ENCODE results near the gene FXYD6. TPM values are rescaled to one million over a fixed set of nuclear protein-coding genes. Genes with fewer than 3 reads are reported as not detected.
A peak's percentile ranks its signal among the peaks of the same experiment; 100 is the strongest.
"Not testable (repeated sequence)": the region's sequence is repeated elsewhere in the genome, so short reads cannot be mapped to it uniquely, and the experiment has no call there.

The FXYD6 gene
- total and polyA plus RNA-seq, 7 experiments from 2014 or later = 0.10 to 5.4 (median 0.98) TPM; not detected in 4

DNA sequence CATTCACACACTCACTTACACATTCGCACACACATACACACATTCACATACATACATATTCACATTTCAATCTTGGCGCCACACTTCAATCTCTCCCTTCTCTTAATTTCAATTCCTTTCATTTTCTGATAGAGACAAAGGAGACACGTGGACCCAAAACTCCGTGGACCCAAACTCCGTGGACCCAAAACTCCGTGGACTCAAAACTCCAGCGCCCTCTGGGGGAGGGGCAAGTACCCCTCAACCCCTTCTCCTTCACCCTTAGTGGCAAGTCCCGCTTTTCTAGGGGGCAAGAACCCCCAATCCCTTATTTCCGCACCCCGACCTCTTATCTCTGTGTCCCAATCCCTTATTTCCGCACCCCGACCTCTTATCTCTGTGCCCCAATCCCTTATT lies 66.4 kb downstream of the FXYD6 start:
- peak overlapping the region in 4 of 9 donors; percentile 3 to 34 (median 9) for H3K27ac Mint-ChIP-seq
- intact Hi-C loops (cut with micrococcal nuclease) = loop anchor here in 1 of 2 donors (10.0 kb wide), 1 partner anchor 955 kb away; no protein-coding TSS in a partner anchor
- H3K36me3 Mint-ChIP-seq; H3K27me3 Mint-ChIP-seq; H3K27me3 ChIP-seq (ENCODE audit: control insufficient read depth in 2 of 2, insufficient read depth in 2 of 2, low read length in 2 of 2); ATAC-seq; H3K27ac ChIP-seq (ENCODE audit: low read depth, low read length); H3K9me3 ChIP-seq (ENCODE audit: control insufficient read depth in 2 of 3, low read length in 3 of 3); H3K4me3 ChIP-seq (ENCODE audit: low read length); DNase-seq; H3K9me3 Mint-ChIP-seq; H3K36me3 ChIP-seq (ENCODE audit: control insufficient read depth in 2 of 3, insufficient read depth in 3 of 3, low read length in 3 of 3): not testable (repeated sequence)
- H3K4me1 Mint-ChIP-seq = peaks cover 15 to 39% (median 19%) of the 10 kb centered on the region in 7 donors
- peak overlapping the region in 6 of 10 donors; percentile 2 to 34 (median 7) for H3K4me3 Mint-ChIP-seq
- peaks cover 10 to 13% of the 10 kb centered on the region in 2 donors for H3K4me1 ChIP-seq (ENCODE audit: control insufficient read depth in 2 of 2, insufficient read depth in 2 of 2, low read length in 2 of 2)
- ChIA-PET CTCF (interaction anchor here (0.9 to 7.9 kb wide), 6 partner anchors 8 to 362 kb away, joined by 3 to 189 read pairs (median 21); partner anchors contain the start of gene FXYD2), POLR2A (interaction anchor here (1.7 kb wide), 1 partner anchor 243 kb away, joined by 5 read pairs; no protein-coding TSS in a partner anchor)

DNA sequence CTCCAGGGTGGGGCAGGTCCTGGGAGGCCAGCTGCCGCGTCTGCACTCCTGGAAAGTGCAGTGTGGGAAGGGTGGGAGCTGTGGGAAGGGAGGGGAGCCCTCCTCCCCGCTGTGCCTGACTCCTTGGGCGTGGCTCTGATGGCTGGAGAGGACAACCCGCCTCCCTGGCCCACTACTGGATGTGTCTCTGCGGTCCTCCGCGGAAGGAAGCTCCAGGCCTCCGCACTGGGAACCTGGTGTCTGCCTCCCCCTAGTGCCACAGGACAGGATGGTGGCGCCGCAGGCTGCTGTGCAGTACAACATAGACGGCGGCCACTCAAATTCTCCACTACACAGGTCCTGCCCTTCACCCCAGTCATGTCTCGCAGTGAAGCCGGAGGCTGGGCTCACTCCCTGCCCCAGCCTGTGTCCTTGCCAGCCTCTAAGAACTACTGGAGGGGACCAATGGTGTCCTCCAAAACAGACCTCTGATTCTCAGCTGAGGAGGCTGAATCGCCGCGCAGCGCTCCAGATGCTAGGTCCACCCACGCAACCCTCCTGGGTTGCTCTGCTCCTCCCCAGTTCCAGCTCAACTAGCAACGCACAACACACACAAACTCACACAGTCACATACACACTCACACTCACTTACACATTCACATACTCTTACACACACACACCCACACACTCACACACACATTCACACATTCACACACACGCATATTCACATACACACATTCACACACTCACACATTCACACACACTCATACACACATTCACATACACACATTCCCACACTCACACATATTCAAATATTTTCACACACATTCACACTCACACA lies 67.0 kb downstream of the FXYD6 start:
- Mint-ChIP-seq H3K36me3 (no peaks in the 10 kb centered on the region), H3K4me1 (peaks cover 9 to 33% (median 12%) of the 10 kb centered on the region in 7 donors), H3K27ac (peak overlapping the region in 4 of 9 donors; percentile 1 to 11 (median 5)), H3K27me3 (peaks cover 0 to 3% (median 0%) of the 10 kb centered on the region in 5 donors), H3K9me3 (no peaks in the 10 kb centered on the region), H3K4me3 (peak overlapping the region in 6 of 10 donors; percentile 2 to 34 (median 7))
- Histone ChIP-seq H3K4me3 (ENCODE audit: low read length) (no peak overlapping the region), H3K27ac (ENCODE audit: low read depth, low read length) (no peak overlapping the region), H3K4me1 (ENCODE audit: control insufficient read depth in 2 of 2, insufficient read depth in 2 of 2, low read length in 2 of 2) (peaks cover 4 to 7% of the 10 kb centered on the region in 2 donors), H3K9me3 (ENCODE audit: control insufficient read depth in 2 of 3, low read length in 3 of 3) (no peaks in the 10 kb centered on the region), H3K36me3 (ENCODE audit: control insufficient read depth in 2 of 3, insufficient read depth in 3 of 3, low read length in 3 of 3) (no peaks in the 10 kb centered on the region), H3K27me3 (ENCODE audit: control insufficient read depth in 2 of 2, insufficient read depth in 2 of 2, low read length in 2 of 2) (no peaks in the 10 kb centered on the region)
- CTCF ChIA-PET = interaction anchor here (0.7 to 7.9 kb wide), 12 partner anchors 9 to 498 kb away, joined by 3 to 189 read pairs (median 10); partner anchors contain the start of gene FXYD2
- POLR2A ChIA-PET = interaction anchor here (1.7 to 3.6 kb wide), 2 partner anchors 7 to 243 kb away, joined by 5 to 25 read pairs; no protein-coding TSS in a partner anchor
- DNase-seq = peak in 5 of 9 donors; percentile 25 to 51 (median 38)
- intact Hi-C loops (cut with micrococcal nuclease) = loop anchor here (2.0 to 10.0 kb wide), 2 partner anchors 383 to 955 kb away; no protein-coding TSS in a partner anchor
- ATAC-seq = peak; percentile 81

DNA sequence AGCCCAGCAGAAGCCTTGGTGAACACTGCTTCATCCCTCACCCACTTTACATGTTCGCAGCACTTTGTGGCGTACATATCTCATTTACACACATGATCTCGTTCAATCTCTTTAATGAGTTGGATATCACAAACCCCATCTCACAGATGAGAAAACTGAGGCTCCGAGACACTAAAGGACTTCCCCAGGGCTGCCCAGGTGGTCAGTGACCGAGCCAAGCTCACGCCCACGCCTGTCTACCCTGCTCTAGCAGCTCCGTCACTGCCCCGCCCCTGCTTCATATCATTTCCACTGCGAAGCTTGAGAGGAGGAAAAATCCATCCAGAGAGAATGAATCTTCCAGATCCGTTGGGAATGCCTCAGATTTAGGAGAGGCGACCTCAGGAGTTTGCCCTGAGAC lies 67.7 kb downstream of the FXYD6 start:
- ChIA-PET CTCF (interaction anchor here (0.7 to 7.9 kb wide), 13 partner anchors 8 to 499 kb away, joined by 3 to 189 read pairs (median 13); partner anchors contain the start of gene FXYD2), POLR2A (interaction anchor here (1.7 to 3.6 kb wide), 3 partner anchors 8 to 244 kb away, joined by 5 to 25 read pairs (median 8); no protein-coding TSS in a partner anchor)
- no peaks in the 10 kb centered on the region for H3K36me3 Mint-ChIP-seq
- H3K4me3 ChIP-seq (ENCODE audit: low read length) = no peak overlapping the region
- peaks cover 7 to 27% (median 10%) of the 10 kb centered on the region in 7 donors for H3K4me1 Mint-ChIP-seq
- peaks cover 0 to 4% of the 10 kb centered on the region in 2 donors for H3K4me1 ChIP-seq (ENCODE audit: control insufficient read depth in 2 of 2, insufficient read depth in 2 of 2, low read length in 2 of 2)
- H3K36me3 ChIP-seq (ENCODE audit: control insufficient read depth in 2 of 3, insufficient read depth in 3 of 3, low read length in 3 of 3) = no peaks in the 10 kb centered on the region
- H3K4me3 Mint-ChIP-seq = no peak overlapping the region
- ATAC-seq (no peak), DNase-seq (no peak)
- no peaks in the 10 kb centered on the region for H3K27me3 ChIP-seq (ENCODE audit: control insufficient read depth in 2 of 2, insufficient read depth in 2 of 2, low read length in 2 of 2)
- no peak overlapping the region for H3K27ac ChIP-seq (ENCODE audit: low read depth, low read length)
- peaks cover 0 to 3% (median 0%) of the 10 kb centered on the region in 5 donors for H3K27me3 Mint-ChIP-seq
- H3K27ac Mint-ChIP-seq = no peak overlapping the region
- H3K9me3 ChIP-seq (ENCODE audit: control insufficient read depth in 2 of 3, low read length in 3 of 3) = no peaks in the 10 kb centered on the region
- intact Hi-C loops (cut with micrococcal nuclease) = loop anchor here in 1 of 2 donors (2.0 kb wide), 1 partner anchor 382 kb away; no protein-coding TSS in a partner anchor
- no peaks in the 10 kb centered on the region for H3K9me3 Mint-ChIP-seq

DNA sequence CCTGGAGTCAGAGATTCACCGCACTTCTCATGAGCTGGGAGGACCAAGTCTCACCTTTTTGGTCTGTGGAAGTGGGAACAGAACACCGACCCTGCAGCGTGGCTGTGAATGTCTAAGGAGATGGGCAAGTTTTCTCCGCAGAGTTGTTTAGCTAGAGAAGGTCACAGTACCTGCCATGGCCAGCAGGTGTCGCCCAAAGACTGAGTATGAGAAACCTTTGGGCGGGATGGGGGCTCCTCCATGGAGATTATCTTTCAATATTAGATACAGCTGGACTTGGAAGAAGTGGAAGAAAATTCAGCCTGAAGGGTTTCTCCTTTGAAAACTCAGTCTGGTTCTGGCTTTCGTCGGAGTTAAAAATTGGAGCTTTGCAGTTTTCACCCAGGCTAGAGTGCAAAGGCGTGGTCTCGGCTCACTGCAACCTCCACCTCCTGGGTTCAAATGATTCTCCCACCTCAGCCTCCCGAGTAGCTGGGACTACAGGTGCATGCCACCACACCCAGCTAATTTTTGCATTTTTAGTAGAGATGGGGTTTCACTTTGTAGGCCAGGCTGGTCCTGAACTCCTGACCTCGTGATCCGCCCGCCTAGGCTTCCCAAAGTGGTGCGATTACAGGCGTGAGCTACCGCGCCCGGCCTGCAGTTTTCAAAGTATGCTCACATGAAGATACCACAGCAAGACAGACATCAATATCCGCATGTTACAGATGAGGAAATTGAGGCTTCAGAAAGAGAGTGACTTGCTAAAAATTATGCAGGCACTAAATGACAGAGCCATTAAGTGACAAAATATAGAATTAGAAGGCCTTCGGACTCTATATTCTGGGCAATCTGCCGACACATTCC lies 68.8 kb downstream of the FXYD6 start:
- H3K36me3 Mint-ChIP-seq = no peaks in the 10 kb centered on the region
- no peaks in the 10 kb centered on the region for H3K9me3 Mint-ChIP-seq
- ChIA-PET POLR2A (interaction anchor here (1.2 to 3.6 kb wide), 5 partner anchors 9 to 245 kb away, joined by 3 to 25 read pairs (median 5); no protein-coding TSS in a partner anchor), CTCF (interaction anchor here (0.6 to 7.9 kb wide), 21 partner anchors 10 to 381 kb away, joined by 3 to 189 read pairs (median 5); partner anchors contain the start of genes FXYD2 and TMPRSS13)
- H3K27ac Mint-ChIP-seq = peak overlapping the region in 2 of 9 donors; percentile 33 to 64
- no peaks in the 10 kb centered on the region for H3K27me3 ChIP-seq (ENCODE audit: control insufficient read depth in 2 of 2, insufficient read depth in 2 of 2, low read length in 2 of 2)
- peak overlapping the region in 1 of 10 donors; percentile 4 for H3K4me3 Mint-ChIP-seq
- peaks cover 0 to 3% (median 0%) of the 10 kb centered on the region in 5 donors for H3K27me3 Mint-ChIP-seq
- H3K4me1 ChIP-seq (ENCODE audit: control insufficient read depth in 2 of 2, insufficient read depth in 2 of 2, low read length in 2 of 2) = peaks cover 0 to 4% of the 10 kb centered on the region in 2 donors
- intact Hi-C loops (cut with micrococcal nuclease) = loop anchor here (1.0 to 2.0 kb wide), 9 partner anchors 10 to 381 kb away; partner anchors contain the start of gene IL10RA (in 1 of the 2)
- no peaks in the 10 kb centered on the region for H3K9me3 ChIP-seq (ENCODE audit: control insufficient read depth in 2 of 3, low read length in 3 of 3)
- H3K27ac ChIP-seq (ENCODE audit: low read depth, low read length) = no peak overlapping the region
- ATAC-seq (peak; percentile 76), DNase-seq (peak in 8 of 9 donors; percentile 54 to 76 (median 62))
- H3K36me3 ChIP-seq (ENCODE audit: control insufficient read depth in 2 of 3, insufficient read depth in 3 of 3, low read length in 3 of 3) = no peaks in the 10 kb centered on the region
- peaks cover 6 to 19% (median 9%) of the 10 kb centered on the region in 7 donors for H3K4me1 Mint-ChIP-seq
- H3K4me3 ChIP-seq (ENCODE audit: low read length) = no peak overlapping the region

DNA sequence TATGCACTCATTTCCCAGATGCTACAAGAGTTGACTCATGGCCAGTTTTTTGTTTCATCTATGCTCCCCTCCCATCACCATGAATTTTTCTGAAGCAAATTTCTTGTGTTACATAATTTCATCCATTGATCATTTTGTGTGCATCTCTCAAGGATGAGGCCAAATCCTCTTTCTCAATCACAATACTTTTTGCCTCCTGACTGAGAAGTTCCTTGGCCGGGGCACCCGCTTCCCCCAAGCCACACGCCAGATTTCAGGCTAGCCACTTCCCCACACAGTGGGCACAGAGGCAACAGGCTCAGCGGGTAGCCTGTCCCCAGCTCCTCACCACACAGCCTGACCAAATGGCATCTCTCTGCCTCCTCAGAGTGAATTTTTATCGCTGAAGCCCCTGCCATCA lies 69.6 kb downstream of the FXYD6 start:
- DNase-seq (no peak), ATAC-seq (peak; percentile 33)
- peaks cover 6 to 17% (median 9%) of the 10 kb centered on the region in 7 donors for H3K4me1 Mint-ChIP-seq
- Histone ChIP-seq H3K4me1 (ENCODE audit: control insufficient read depth in 2 of 2, insufficient read depth in 2 of 2, low read length in 2 of 2) (peaks cover 0 to 4% of the 10 kb centered on the region in 2 donors), H3K27me3 (ENCODE audit: control insufficient read depth in 2 of 2, insufficient read depth in 2 of 2, low read length in 2 of 2) (no peaks in the 10 kb centered on the region), H3K4me3 (ENCODE audit: low read length) (no peak overlapping the region), H3K36me3 (ENCODE audit: control insufficient read depth in 2 of 3, insufficient read depth in 3 of 3, low read length in 3 of 3) (no peaks in the 10 kb centered on the region), H3K9me3 (ENCODE audit: control insufficient read depth in 2 of 3, low read length in 3 of 3) (no peaks in the 10 kb centered on the region), H3K27ac (ENCODE audit: low read depth, low read length) (no peak overlapping the region)
- CTCF ChIA-PET = interaction anchor here (1.0 to 7.9 kb wide), 19 partner anchors 9 to 380 kb away, joined by 3 to 189 read pairs (median 5); partner anchors contain the start of genes FXYD2 and TMPRSS13
- H3K9me3 Mint-ChIP-seq = no peaks in the 10 kb centered on the region
- H3K27me3 Mint-ChIP-seq = peaks cover 0 to 3% (median 0%) of the 10 kb centered on the region in 5 donors
- POLR2A ChIA-PET = interaction anchor here (1.2 to 3.6 kb wide), 5 partner anchors 10 to 246 kb away, joined by 3 to 25 read pairs (median 5); no protein-coding TSS in a partner anchor
- H3K36me3 Mint-ChIP-seq = no peaks in the 10 kb centered on the region
- H3K4me3 Mint-ChIP-seq = no peak overlapping the region
- intact Hi-C loops (cut with micrococcal nuclease) = loop anchor here (1.0 to 2.0 kb wide), 8 partner anchors 10 to 364 kb away; partner anchors contain the start of gene IL10RA (in 1 of the 2)
- H3K27ac Mint-ChIP-seq = no peak overlapping the region

Data from naive thymus-derived CD4-positive, alpha-beta T cell (primary cell).